HG03039 (cell line): ENCODE data around the gene ZG16B.

Experiments used
- ATAC-seq: cut with Tn5 transposase; IDR thresholded peaks from one replicate; pipeline ENCODE4 v1.9.1; 2021; ENCODE audit warnings: mild to moderate bottlenecking, moderate library complexity; ENCODE audit not compliant: unreplicated experiment

ZG16B gene

DNA sequence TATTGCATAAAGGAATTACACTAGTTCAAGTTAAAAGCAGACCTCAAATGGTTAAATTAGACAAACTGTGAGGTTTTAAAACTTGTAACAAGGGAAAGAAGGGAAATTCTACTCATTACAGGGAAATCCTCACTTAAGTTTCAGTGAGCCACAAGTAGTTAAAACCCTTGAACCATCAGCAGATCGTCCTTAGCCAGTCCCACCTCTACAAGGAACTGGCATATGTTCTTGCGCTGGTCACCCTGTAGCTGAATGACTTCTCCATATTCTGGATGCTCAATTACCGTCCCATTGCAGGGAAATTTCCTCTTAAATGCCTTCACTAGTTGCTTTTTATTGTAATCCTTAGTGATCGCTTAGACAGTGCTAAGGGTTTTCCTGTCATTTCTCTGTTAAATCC, 7.6 kb upstream of the ZG16B start:
- ATAC-seq: no peak

DNA sequence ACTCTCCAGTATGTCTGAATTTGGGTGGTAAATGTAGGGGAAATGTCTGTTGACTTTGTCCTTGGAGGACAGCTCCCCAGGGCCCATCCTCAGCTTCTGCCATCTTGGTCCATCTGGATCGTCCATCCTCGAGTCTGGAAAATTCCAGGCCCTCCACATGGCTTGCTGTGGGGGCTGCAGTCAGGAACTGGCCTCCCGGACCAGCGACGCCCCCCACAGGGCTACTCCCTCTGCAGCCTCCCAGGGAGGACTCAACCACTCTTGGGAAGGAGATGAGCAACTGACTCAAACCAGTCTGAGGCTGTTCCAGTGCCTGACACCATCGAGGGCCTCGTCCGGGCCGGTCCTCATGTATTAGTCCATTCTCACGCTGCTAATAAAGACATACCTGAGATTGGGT, 5.5 kb upstream of the ZG16B start:
- no peak for ATAC-seq

- ATAC-seq: no peak
These were observed 4.9 kb upstream of the ZG16B start for GRCh38 chr16:2825049-2825742.

DNA sequence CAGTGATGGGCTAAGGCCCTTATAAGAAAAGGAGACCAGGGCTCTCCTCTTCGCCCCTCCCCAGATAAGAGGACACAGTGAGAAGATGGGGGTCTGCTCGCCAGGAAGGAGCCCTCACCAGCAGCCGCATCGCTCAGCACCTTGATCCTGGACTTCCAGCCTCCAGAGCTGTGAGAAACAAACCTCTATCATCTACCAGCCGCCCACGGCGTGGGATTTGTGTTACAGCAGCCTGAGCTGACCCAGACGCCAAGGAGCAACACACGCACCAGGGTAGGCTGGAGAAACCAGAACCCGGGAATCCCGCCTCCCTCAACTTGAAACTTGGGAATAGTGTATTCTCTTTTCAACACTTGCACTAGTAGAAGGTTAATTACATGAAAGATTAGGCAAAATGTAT, 4.2 kb upstream of the ZG16B start:
- ATAC-seq: no peak

- ATAC-seq: no peak
These were observed 3.3 kb upstream of the ZG16B start for GRCh38 chr16:2826591-2827373.

- no peak for ATAC-seq
These were observed 2.7 kb upstream of the ZG16B start for GRCh38 chr16:2827374-2827791.

DNA sequence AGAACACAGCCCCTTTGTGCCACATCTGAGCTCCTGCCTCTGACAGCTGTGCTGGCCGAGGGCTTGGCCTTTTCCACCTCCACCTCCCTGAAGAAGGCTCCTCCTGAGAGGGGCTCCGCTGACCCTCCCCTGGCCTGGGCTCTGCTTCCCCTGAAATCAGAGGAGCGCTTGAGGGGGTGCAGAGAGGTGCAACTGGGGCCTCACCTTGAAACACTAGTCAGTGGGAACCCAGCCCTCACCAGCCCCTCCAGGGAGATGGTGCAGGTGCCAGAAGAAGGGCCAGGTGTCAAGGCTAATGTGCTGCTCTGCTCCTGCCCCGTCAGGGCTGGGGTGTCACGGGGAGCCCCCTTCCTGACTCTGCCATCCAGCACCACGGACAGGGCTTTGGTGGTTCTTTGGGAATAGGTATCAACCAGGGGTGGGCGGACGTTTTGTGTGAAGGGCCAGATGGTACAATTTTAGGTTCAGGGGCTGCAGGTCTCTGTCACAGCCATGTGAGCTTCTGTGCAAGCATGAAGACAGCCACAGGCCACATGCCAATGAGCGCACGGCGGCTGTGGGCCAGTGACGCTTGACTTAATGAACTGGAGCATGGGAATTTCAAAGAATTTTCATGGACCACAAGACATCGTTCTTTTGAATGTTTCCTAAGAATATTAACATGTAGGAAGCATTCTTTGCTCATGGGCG, 2.1 kb upstream of the ZG16B start:
- ATAC-seq: no peak

GRCh38 chr16:2828521-2828840, 1.6 kb upstream of the ZG16B start:
- no peak for ATAC-seq

DNA sequence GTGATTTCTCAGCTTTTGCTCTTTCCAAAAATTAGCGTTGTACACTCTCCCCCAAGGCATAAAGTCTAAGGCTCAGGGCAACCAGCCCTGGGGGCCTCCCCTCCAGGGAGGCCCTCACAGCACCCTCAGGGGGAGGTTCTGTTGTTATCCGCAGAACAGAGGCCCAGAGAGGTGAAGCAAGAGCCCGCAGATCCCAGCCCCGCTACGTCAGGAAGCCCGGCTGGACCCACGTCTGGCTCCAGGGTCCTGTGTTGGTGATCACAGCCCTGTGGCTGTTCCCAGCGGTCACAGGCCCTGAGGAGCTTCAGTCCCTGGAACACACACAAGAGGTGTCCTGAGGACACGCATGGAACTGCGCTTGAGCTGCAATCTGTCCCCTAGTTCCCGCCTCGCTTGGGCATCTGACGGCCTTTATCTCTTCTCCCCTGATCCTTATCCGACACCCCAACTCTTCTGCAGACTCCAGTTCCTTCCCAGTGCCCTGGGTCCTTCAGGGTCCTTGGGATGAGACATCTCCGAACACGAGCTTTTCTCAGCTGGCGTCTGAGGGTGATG, 1.1 kb upstream of the ZG16B start:
- no peak for ATAC-seq

DNA sequence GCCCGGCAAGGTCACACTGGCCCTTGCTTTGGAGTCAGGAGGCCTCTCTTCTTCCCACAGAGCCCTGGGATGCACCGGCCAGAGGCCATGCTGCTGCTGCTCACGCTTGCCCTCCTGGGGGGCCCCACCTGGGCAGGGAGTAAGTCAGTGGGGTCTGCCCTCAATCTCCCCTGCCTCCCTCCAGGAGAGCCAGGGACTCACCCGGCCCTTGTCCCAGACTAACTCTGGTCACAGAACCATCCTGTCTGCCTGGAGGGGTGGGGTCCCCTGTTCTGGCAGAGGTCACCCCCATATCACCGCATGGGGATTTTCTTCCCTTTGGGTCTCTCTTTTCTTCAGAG, 222 bp downstream of the ZG16B start:
- no peak for ATAC-seq

DNA sequence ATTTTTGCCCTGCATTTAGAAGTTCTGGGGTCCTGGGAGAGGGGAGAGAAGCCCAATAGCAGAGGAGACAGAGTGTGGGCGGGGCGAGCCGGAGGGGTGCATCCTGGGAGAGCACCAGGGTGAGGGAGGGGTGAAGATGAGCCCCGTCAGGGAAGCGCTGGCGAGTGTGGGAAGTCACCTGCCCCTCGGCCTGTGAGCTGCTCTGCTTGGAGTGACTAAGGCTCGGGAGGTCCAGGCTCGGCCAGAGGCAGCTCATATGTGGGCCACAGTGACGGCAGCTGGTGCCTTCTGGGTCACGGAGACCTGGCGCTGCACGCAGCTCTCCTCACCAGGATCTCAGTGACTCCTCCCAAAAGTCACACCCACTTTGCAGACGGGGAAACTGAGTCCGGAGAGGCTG, 1.1 kb downstream of the ZG16B start:
- ATAC-seq: no peak

DNA sequence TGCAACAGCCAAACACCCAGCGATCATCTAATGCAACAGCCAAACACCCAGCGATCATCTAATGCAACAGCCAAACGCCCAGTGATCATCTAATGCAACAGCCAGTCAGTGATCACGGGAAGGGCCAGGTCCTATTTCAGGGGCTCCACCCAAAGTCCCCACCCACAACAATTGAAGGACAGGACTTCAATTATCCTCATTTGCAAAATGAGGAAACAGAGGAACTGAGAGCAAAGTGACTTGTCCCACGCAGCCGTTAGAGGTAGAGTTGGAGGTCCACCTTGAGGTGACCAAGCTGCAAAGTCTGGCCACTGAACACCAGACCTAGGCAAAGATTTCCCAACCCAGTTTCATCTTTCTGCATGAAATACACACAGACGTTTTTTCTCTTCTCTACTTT, 3.7 kb downstream of the ZG16B start:
- no peak for ATAC-seq

DNA sequence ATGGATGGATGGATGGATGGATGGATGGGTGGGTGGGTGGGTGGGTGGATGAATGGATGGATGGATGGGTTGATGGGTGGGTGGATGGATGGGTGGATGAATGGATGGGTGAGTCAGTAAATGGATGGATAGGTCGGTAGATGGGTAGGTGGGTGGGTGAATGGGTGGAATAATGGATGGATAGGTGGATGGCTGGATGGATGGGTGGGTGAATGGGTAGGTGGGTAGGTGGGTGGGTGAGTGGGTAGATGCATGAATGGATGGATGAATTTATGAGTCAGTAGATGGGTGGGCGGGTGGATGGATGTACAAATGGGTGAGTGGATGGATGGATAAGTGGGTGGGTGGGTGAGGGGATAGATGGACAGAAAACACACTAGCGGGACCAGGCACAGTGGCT, 4.9 kb downstream of the ZG16B start:
- no peak for ATAC-seq

DNA sequence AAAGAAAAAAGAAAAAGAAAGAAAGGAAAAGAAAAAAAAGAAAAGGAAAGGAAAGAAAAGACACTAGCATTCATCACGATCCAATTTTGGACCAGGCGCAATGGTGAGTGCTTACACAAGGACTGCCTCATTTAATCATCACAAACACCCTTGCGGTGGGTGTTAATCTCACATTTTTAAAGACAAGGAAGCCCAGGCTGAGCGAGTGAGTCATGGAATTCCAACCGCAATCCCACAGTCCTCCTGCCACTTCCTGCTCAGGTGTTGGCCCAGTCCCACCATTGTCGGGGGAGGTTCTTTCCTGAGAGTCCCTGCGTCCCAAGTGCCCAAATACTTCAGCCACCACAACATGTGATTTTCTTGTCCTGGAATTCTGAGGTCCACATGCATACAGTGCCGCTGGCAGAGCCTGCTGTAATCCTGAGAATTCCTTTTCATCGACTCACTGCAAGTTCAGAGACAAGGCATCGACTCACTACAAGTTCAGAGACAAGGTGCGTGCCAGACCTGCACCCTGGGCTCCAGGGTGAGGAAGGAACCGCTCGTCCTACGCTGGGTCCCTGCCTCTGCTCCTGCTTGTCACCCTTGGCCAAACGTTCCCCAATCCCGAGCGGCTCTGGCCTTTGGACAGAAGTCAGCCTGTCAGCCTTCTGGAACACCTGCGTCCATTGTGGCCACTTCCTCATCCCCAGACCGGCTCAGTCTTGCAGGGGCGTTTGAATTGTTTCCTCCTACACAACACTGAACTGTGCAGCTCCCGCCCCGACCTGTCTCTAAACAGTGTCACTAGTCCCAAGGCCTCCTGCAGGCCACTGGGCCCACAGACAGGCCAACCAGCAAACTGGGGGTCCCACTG, 5.8 kb downstream of the ZG16B start:
- no peak for ATAC-seq

- ATAC-seq: no peak
These were observed 6.8 kb downstream of the ZG16B start for GRCh38 chr16:2836646-2837508.

DNA sequence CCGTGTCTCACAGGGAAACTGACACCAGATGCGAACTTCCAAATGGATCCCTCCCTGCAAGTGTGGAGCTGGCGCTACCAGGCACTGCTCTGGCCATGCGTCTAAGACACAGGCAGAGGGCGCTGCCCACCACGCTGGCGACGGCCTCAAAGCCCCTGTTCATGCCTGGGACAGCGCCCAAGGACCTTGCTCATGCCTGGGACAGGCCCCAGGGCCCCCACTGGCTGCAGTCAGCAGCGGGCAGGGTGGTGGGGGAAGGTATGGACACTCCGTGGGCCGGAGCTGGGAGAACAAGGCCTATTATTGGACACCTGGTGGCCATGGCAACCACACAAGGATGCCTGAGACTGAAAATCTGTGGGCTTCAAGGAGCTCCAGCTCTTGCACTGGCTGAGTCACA, 8.8 kb downstream of the ZG16B start:
- no peak for ATAC-seq

GRCh38 chr16:2839650-2840450, 9.7 kb downstream of the ZG16B start:
- no peak for ATAC-seq

DNA sequence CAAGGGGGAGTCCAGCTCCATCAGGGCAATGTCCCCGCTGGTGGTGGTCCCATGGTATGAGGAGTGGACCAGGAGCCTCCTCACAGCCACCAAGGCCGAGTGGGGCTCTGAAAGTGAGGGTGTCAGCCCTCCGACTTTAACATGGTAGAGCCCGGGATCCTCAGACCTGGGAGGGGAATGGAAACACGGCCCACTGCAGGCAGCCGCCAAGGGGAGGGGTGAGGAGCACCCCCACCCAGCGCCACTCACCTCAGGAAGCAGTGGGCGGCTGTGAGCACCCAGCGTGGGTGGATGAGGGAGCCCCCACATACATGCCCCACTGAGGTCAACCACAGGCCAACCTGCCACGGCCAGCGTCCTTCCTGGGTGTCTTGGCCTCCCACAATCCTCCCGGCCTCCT, 10.8 kb downstream of the ZG16B start:
- ATAC-seq: no peak

- ATAC-seq: no peak
These were observed 11.7 kb downstream of the ZG16B start for GRCh38 chr16:2841606-2842339.
